SK-N-SH treated with all-trans-retinoic acid at 6 μM for 48 hours (cell line): ENCODE results near the gene ITCH.

Experiments
- ARNTL ChIP-seq: fragments of 450-650 bp; formaldehyde crosslinking; IDR thresholded peaks from 2 replicates; pipeline ENCODE4 v1.5.0; 2020; ENCODE audit warnings: low read depth, mild to moderate bottlenecking, moderate library complexity, borderline replicate concordance
- BACH2 ChIP-seq: fragments of 250-450 bp; sonication (Bioruptor Pico); IDR thresholded peaks from 2 replicates; pipeline ENCODE4 v1.9.0; 2021; ENCODE audit warnings: mild to moderate bottlenecking, borderline replicate concordance
- ISL1 ChIP-seq: fragments of 250-450 bp; sonication (Bioruptor Pico); IDR thresholded peaks from 2 replicates; pipeline ENCODE4 v2.1.2; 2022; ENCODE audit warnings: mild to moderate bottlenecking, moderate library complexity
- OSR1 ChIP-seq: fragments of 250-450 bp; sonication (Bioruptor Pico); IDR thresholded peaks from 2 replicates; pipeline ENCODE4 v1.8.0; 2022; ENCODE audit warnings: moderate library complexity, mild to moderate bottlenecking, inconsistent platforms
- PPARA ChIP-seq: fragments of 250-450 bp; sonication (Bioruptor Pico); IDR thresholded peaks from 2 replicates; pipeline ENCODE4 v1.5.0; 2020; ENCODE audit warnings: mild to moderate bottlenecking, borderline replicate concordance
- TOX ChIP-seq: fragments of 250-450 bp; sonication (Bioruptor Pico); IDR thresholded peaks from 2 replicates; pipeline ENCODE4 v1.8.0; 2021; ENCODE audit warnings: mild to moderate bottlenecking, moderate library complexity, borderline replicate concordance
- ZFP3 ChIP-seq: fragments of 250-450 bp; sonication (Bioruptor Pico); IDR thresholded peaks from 2 replicates; pipeline ENCODE4 v1.5.0; 2020; ENCODE audit warnings: mild to moderate bottlenecking, moderate library complexity
- ZFP30 ChIP-seq: fragments of 450-650 bp; formaldehyde crosslinking; IDR thresholded peaks from 2 replicates; pipeline ENCODE4 v1.5.0; 2022; ENCODE audit warnings: mild to moderate bottlenecking, moderate library complexity
- ZNF8 ChIP-seq: fragments of 450-650 bp; formaldehyde crosslinking; IDR thresholded peaks from 2 replicates; pipeline ENCODE4 v1.5.0; 2020; ENCODE audit warnings: mild to moderate bottlenecking, moderate library complexity
- TF ChIP-seq, protein P1 (sequence below): fragments of 250-450 bp; sonication (Bioruptor Pico); IDR thresholded peaks from 2 replicates; pipeline ENCODE4 v1.8.0; 2020; ENCODE audit warnings: mild to moderate bottlenecking, moderate library complexity, borderline replicate concordance

DNA sequence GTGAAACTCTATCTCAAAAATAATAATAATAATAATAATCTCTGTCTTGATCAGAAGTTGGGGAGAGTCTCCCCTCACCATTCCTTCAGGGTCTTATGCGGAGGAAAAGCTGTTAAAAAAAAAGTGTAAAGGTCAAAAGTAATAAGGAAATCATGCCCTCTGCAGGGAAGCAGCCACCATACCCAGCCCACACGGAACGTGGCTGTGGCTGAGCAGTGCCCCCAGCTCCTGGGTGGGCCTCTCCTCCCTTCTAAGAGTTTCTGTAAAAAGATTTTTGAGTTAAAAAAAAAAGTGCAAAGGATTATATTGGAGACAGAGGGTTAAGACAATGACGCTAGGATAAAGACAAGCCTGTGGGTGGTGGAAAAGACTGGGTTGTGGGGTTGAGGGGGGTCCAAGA lies 29.3 kb upstream of the ITCH start:
- TF ChIP-seq ZFP3: no peak
- TF ChIP-seq, protein P1, sequence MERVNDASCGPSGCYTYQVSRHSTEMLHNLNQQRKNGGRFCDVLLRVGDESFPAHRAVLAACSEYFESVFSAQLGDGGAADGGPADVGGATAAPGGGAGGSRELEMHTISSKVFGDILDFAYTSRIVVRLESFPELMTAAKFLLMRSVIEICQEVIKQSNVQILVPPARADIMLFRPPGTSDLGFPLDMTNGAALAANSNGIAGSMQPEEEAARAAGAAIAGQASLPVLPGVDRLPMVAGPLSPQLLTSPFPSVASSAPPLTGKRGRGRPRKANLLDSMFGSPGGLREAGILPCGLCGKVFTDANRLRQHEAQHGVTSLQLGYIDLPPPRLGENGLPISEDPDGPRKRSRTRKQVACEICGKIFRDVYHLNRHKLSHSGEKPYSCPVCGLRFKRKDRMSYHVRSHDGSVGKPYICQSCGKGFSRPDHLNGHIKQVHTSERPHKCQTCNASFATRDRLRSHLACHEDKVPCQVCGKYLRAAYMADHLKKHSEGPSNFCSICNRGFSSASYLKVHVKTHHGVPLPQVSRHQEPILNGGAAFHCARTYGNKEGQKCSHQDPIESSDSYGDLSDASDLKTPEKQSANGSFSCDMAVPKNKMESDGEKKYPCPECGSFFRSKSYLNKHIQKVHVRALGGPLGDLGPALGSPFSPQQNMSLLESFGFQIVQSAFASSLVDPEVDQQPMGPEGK (CRISPR knock-in tag): no peak
- no peak for TF ChIP-seq BACH2 (CRISPR knock-in tag)
- TF ChIP-seq OSR1: no peak
- TF ChIP-seq TOX (CRISPR knock-in tag): no peak
- TF ChIP-seq ZNF8 (CRISPR knock-in tag): no peak
- TF ChIP-seq PPARA: no peak
- TF ChIP-seq ZFP30 (CRISPR knock-in tag): no peak
- no peak for TF ChIP-seq ISL1 (CRISPR knock-in tag)
- TF ChIP-seq ARNTL: no peak
